ENCODE data around the gene SLC5A4. TPM values are rescaled to one million over a fixed set of nuclear protein-coding genes. Genes with fewer than 3 reads are reported as not detected.

The SLC5A4 gene
- total RNA-seq, 4 donors from 2014 or later, result 0.21 to 2.4 (median 1.3) TPM

- no peak for TF ChIP-seq EP300 (IDR thresholded peaks at IDR 0.05)
- TF ChIP-seq CTCF (IDR thresholded peaks at IDR 0.05), result no peak
- TF ChIP-seq POLR2A (IDR thresholded peaks at IDR 0.05), result no peak
- peaks cover 0 to 13% (median 0%) of the 10 kb centered on the region in 4 donors for H3K9me3 ChIP-seq
- H3K4me3 ChIP-seq, result no peak overlapping the region
- no peak for DNase-seq (ENCODE audit: low spot score in 2 of 2)
- no peaks in the 10 kb centered on the region for H3K36me3 ChIP-seq
- peaks cover 0 to 30% of the 10 kb centered on the region in 2 donors for H3K27me3 ChIP-seq
- no peak overlapping the region for H3K27ac ChIP-seq
- WGBS, 2 donors, result 75 to 77% methylated on average over 10 to 11 of the region's 11 CpGs
- H3K4me1 ChIP-seq, result no peaks in the 10 kb centered on the region
Measured at GRCh38 chr22:32175115-32175514, 80.0 kb downstream of the SLC5A4 start.

Small RNA genes within 50 kb of the gene (small RNA-seq; reads per million reads assigned to genes)
- not detected for gene RF02171

Other genes with a start within 250 kb of the SLC5A4 start
- under 1 TPM in 1 of 4 donors, not detected in 3; under 0.01 TPM for gene SLC5A1, start 212.1 kb downstream of the SLC5A4 start, total RNA-seq
- not detected for gene C22orf42, start 96.0 kb downstream of the SLC5A4 start, total RNA-seq
- not detected for gene RFPL2, start 50.3 kb downstream of the SLC5A4 start, total RNA-seq
- not detected for gene RFPL3, start 102.5 kb upstream of the SLC5A4 start, total RNA-seq
- gene RTCB, start 156.9 kb upstream of the SLC5A4 start, total RNA-seq, result 10 to 100 TPM; 43.2 to 72.5 (median 49.2) TPM
- gene BPIFC, start 209.1 kb upstream of the SLC5A4 start, total RNA-seq, result not detected
- gene FBXO7, start 219.5 kb upstream of the SLC5A4 start, total RNA-seq, result 100 to 1,000 TPM in 1 of 4 donors, 10 to 100 TPM in 3; 86.1 to 108 (median 92.9) TPM

All from tibial nerve (tissue), 4 donors.